IMR-90 (cell line): Measurements from ENCODE around the gene KCNQ1. TPM values are rescaled to one million over a fixed set of nuclear protein-coding genes. Genes with fewer than 3 reads are reported as not detected.

Source experiments
- ATAC-seq: fragments of 200-7000 bp; cut with Tn5 transposase; 2 replicates; pipeline ENCODE4 v1.9.1; 2020; ENCODE audit warnings: low read depth, mild to moderate bottlenecking, moderate library complexity
- BruUV-seq: library from RNA; stranded (reverse); fragments of 400-500 nt; replicated peaks from 2 replicates; lab custom pipeline; 2021; lab: Mats Ljungman, UMichigan
- CTCF ChIA-PET: fragments of 300-600 bp; formaldehyde crosslinking; extraction: SDS; loops from one replicate; lab custom pipeline; 2021; ENCODE audit warnings: antibody characterized with exemption; lab: Yijun Ruan, JAX
- POLR2A ChIA-PET: fragments of 300-600 bp; sonication (Branson Sonifier 250); formaldehyde crosslinking; loops from one replicate; lab custom pipeline; 2022; ENCODE audit warnings: antibody characterized with exemption; ENCODE audit not compliant: unreplicated experiment; lab: Charles Lee
- DNase-seq: peaks from one replicate; pipeline ENCODE4 v3.0.0; 2013
- H2AFZ ChIP-seq: replicated peaks from 2 replicates; pipeline ENCODE3; 2013; ENCODE audit warnings: low read length, mild to moderate bottlenecking; ENCODE audit not compliant: poor library complexity
- H2AK5ac ChIP-seq: 2 replicates; pipeline ENCODE4 v1.6.1; 2013; ENCODE audit warnings: low read depth, low read length, inconsistent platforms
- H2AK9ac ChIP-seq: replicated peaks from 2 replicates; pipeline ENCODE3; 2013; ENCODE audit warnings: mild to moderate bottlenecking, low read depth, low read length, moderate library complexity; ENCODE audit not compliant: poor library complexity
- H2BK120ac ChIP-seq: 2 replicates; pipeline ENCODE4 v1.6.1; 2013; ENCODE audit warnings: low read depth, low read length, inconsistent platforms
- H2BK15ac ChIP-seq: 3 replicates; pipeline ENCODE4 v1.6.1; 2013; ENCODE audit warnings: low read depth, low read length, inconsistent platforms
- H2BK20ac ChIP-seq: 2 replicates; pipeline ENCODE4 v1.6.1; 2013; ENCODE audit warnings: low read depth, mild to moderate bottlenecking, inconsistent platforms, low read length, moderate library complexity
- H2BK5ac ChIP-seq: 2 replicates; pipeline ENCODE4 v1.6.1; 2013; ENCODE audit warnings: mild to moderate bottlenecking, low read depth, low read length, inconsistent platforms; ENCODE audit not compliant: poor library complexity, severe bottlenecking
- H3K14ac ChIP-seq: replicated peaks from 2 replicates; pipeline ENCODE4 v1.6.1; 2013; ENCODE audit warnings: low read depth, low read length, inconsistent platforms
- H3K18ac ChIP-seq: 2 replicates; pipeline ENCODE4 v1.6.1; 2013; ENCODE audit warnings: low read depth, low read length, control low read depth
- H3K23ac ChIP-seq: 2 replicates; pipeline ENCODE4 v1.6.1; 2013; ENCODE audit warnings: low read depth, low read length, inconsistent platforms
- H3K27ac ChIP-seq: 2 replicates; pipeline ENCODE4 v1.5.1; 2013; ENCODE audit warnings: mild to moderate bottlenecking, control low read depth, low read length; ENCODE audit not compliant: insufficient read depth
- H3K27me3 ChIP-seq: 2 replicates; pipeline ENCODE4 v1.6.1; 2013; ENCODE audit warnings: low read length; ENCODE audit not compliant: control insufficient read depth, insufficient read depth
- H3K36me3 ChIP-seq: 2 replicates; pipeline ENCODE4 v1.6.1; 2013; ENCODE audit warnings: low read length, mixed read lengths; ENCODE audit not compliant: control insufficient read depth, insufficient read depth
- H3K4ac ChIP-seq: 2 replicates; pipeline ENCODE4 v1.6.1; 2013; ENCODE audit warnings: low read depth, low read length, inconsistent platforms
- H3K4me1 ChIP-seq: 2 replicates; pipeline ENCODE4 v1.6.1; 2013; ENCODE audit warnings: low read length, mixed read lengths; ENCODE audit not compliant: control insufficient read depth, insufficient read depth
- H3K4me2 ChIP-seq: 2 replicates; pipeline ENCODE4 v1.6.1; 2013; ENCODE audit warnings: low read depth, mild to moderate bottlenecking, control low read depth, low read length, moderate library complexity
- H3K4me3 ChIP-seq: 2 replicates; pipeline ENCODE4 v1.5.1; 2013; ENCODE audit warnings: low read depth, mild to moderate bottlenecking, control low read depth, low read length, moderate library complexity; ENCODE audit not compliant: insufficient read depth
- H3K56ac ChIP-seq: 2 replicates; pipeline ENCODE4 v1.6.1; 2013; ENCODE audit warnings: low read length, inconsistent platforms; ENCODE audit not compliant: insufficient read depth; ENCODE audit errors: extremely low read depth
- H3K79me1 ChIP-seq, 2 experiments: 2 replicates each; pipeline ENCODE4 v1.6.1; 2013; ENCODE audit warnings: low read length in 2 of 2, inconsistent platforms in 1 of 2, low read depth in 1 of 2
- H3K9ac ChIP-seq: 2 replicates; pipeline ENCODE4 v1.6.1; 2013; ENCODE audit warnings: low read depth, low read length, control low read depth
- H3K9me1 ChIP-seq: 2 replicates; pipeline ENCODE4 v1.6.1; 2013; ENCODE audit warnings: low read length, inconsistent platforms; ENCODE audit not compliant: insufficient read depth
- H3K9me3 ChIP-seq: 2 replicates; pipeline ENCODE4 v1.6.1; 2013; ENCODE audit warnings: low read length; ENCODE audit not compliant: control insufficient read depth, insufficient read depth
- H4K20me1 ChIP-seq: 2 replicates; pipeline ENCODE4 v1.6.1; 2013; ENCODE audit warnings: low read length, inconsistent platforms; ENCODE audit not compliant: insufficient read depth
- H4K5ac ChIP-seq: 2 replicates; pipeline ENCODE4 v1.6.1; 2013; ENCODE audit warnings: mild to moderate bottlenecking, low read depth, low read length, control low read depth
- H4K8ac ChIP-seq, 2 experiments: 2 replicates each; pipeline ENCODE4 v1.6.1; 2013; ENCODE audit warnings: low read depth in 2 of 2, low read length in 2 of 2, control low read depth in 1 of 2, inconsistent platforms in 1 of 2
- H4K91ac ChIP-seq: 2 replicates; pipeline ENCODE4 v1.6.1; 2013; ENCODE audit warnings: low read depth, low read length, inconsistent platforms; ENCODE audit not compliant: insufficient read depth
- BHLHE40 ChIP-seq: fragments of 150-350 bp; IDR thresholded peaks from 2 replicates; pipeline ENCODE4 v1.6.1; 2016; ENCODE audit warnings: mild to moderate bottlenecking, low read depth, low read length
- CEBPB ChIP-seq: IDR thresholded peaks from 2 replicates; pipeline ENCODE4 v1.6.1; 2012; ENCODE audit warnings: low read depth, low read length, improper control_type of control experiment
- CHD1 ChIP-seq: IDR thresholded peaks from 2 replicates; pipeline ENCODE4 v1.6.1; 2012; ENCODE audit warnings: low read depth, low read length, improper control_type of control experiment
- ELK1 ChIP-seq: fragments of 150-350 bp; IDR thresholded peaks from 2 replicates; pipeline ENCODE4 v1.6.1; 2016; ENCODE audit warnings: low read depth, mild to moderate bottlenecking, low read length, moderate library complexity, borderline replicate concordance
- FOS ChIP-seq: fragments of 150-350 bp; IDR thresholded peaks from 2 replicates; pipeline ENCODE4 v1.6.1; 2016; ENCODE audit warnings: low read depth, low read length
- MAFK ChIP-seq: IDR thresholded peaks from 2 replicates; pipeline ENCODE4 v1.6.1; 2012; ENCODE audit warnings: low read depth, low read length, improper control_type of control experiment
- MAZ ChIP-seq: IDR thresholded peaks from 2 replicates; pipeline ENCODE4 v1.6.1; 2012; ENCODE audit warnings: low read depth, mild to moderate bottlenecking, low read length, improper control_type of control experiment, moderate library complexity, borderline replicate concordance
- MXI1 ChIP-seq: IDR thresholded peaks from 2 replicates; pipeline ENCODE4 v1.6.1; 2012; ENCODE audit warnings: low read depth, mild to moderate bottlenecking, low read length, moderate library complexity, borderline replicate concordance
- NFE2L2 ChIP-seq: fragments of 150-350 bp; IDR thresholded peaks from 2 replicates; pipeline ENCODE4 v1.6.1; 2016; ENCODE audit warnings: low read depth, mild to moderate bottlenecking, low read length
- POLR2A ChIP-seq: IDR thresholded peaks from 2 replicates; pipeline ENCODE4 v1.6.1; 2012; ENCODE audit warnings: mild to moderate bottlenecking, low read depth, low read length
- RAD21 ChIP-seq: IDR thresholded peaks from 2 replicates; pipeline ENCODE4 v1.6.1; 2012; ENCODE audit warnings: low read length, improper control_type of control experiment
- RCOR1 ChIP-seq: IDR thresholded peaks from 2 replicates; pipeline ENCODE4 v1.6.1; 2012; ENCODE audit warnings: mild to moderate bottlenecking, low read length, improper control_type of control experiment; ENCODE audit not compliant: insufficient replicate concordance
- RFX5 ChIP-seq: IDR thresholded peaks from 2 replicates; pipeline ENCODE4 v1.8.0; 2012; ENCODE audit warnings: low read depth, mild to moderate bottlenecking, low read length, moderate library complexity
- SMC3 ChIP-seq: fragments of 150-350 bp; IDR thresholded peaks from 2 replicates; pipeline ENCODE4 v1.6.1; 2016; ENCODE audit warnings: low read depth, mild to moderate bottlenecking, antibody characterized with exemption, low read length, moderate library complexity
- USF2 ChIP-seq: fragments of 150-350 bp; IDR thresholded peaks from 2 replicates; pipeline ENCODE4 v1.6.1; 2017; ENCODE audit warnings: mild to moderate bottlenecking, antibody characterized with exemption, low read length, low read depth
- WGBS, 2 experiments: methylation state at CpG; one replicate each; pipeline versions ENCODE4 v1.1.5 to v1.1.7; 2013; ENCODE audit warnings: missing lambda C conversion rate in 2 of 2; ENCODE audit not compliant: insufficient read length in 1 of 2; ENCODE audit errors: extremely low coverage in 2 of 2; 5-methylcytosine and 5-hydroxymethylcytosine counted together
- dilution Hi-C: fragments of 300-500 bp; cut with HindIII; formaldehyde crosslinking; loops from one replicate; pipeline ENCODE4 v1.14.3; 2018; ENCODE audit warnings: low sequenced_read_pairs; ENCODE audit not compliant: unreplicated experiment
- in situ Hi-C: fragments of 300-500 bp; cut with MboI; formaldehyde crosslinking; loops from 3 replicates; pipeline ENCODE4 v1.14.3; 2019; ENCODE audit warnings: low sequenced_read_pairs, inconsistent platforms, mixed read lengths
- intact Hi-C: fragments of 100-400 bp; cut with micrococcal nuclease; formaldehyde crosslinking; loops from 2 replicates; pipeline ENCODE4 v1.10.0; 2022
- polyA plus RNA-seq, 3 experiments: library from polyadenylated mRNA; depleted of rRNA; stranded (reverse); fragments of >200 nt; gene quantifications; 2 replicates each; pipeline ENCODE4 v1.2.3, GENCODE V29; 2012; ENCODE audit warnings: low replicate concordance in 1 of 3
- total RNA-seq: library from RNA; depleted of rRNA; stranded (reverse); fragments of >200 nt; gene quantifications from 2 replicates; pipeline ENCODE4 v1.2.3, GENCODE V29; 2012
- TF ChIP-seq, protein P1 (sequence below): conservative IDR thresholded peaks from 2 replicates; pipeline ENCODE4 v1.5.1; 2012; ENCODE audit warnings: mild to moderate bottlenecking, low read depth, low read length, improper control_type of control experiment

KCNQ1 gene
- total and polyA plus RNA-seq, 2 of the 4 experiments (the other 2 are of a cell fraction), result 0.07 TPM; not detected in 1

DNA sequence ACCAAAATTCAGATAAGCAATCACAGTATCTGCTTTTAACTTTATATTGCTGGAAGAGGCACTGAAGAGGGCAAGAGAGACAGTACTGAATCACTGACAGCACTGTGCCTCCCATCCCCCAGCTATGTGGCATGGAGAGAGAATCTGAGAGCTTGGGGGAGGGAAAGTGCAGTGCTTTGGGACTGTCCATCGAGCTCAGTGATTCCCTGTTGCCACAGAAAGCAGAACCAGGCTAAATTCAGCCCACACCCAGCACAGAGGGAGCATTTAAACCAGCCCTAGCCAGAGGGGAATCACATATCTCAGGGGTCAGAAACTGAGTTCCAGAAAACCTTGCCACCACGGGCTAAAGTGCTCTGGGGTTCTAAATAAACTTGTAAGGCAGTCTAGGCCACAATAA, 44.3 kb downstream of the KCNQ1 start:
- Histone ChIP-seq H3K4me3 (no peak overlapping the region), H3K79me1 (no peaks in the 10 kb centered on the region), H2BK15ac (no peak overlapping the region), H4K20me1 (no peaks in the 10 kb centered on the region), H3K4me2 (no peak overlapping the region), H3K27ac (no peak overlapping the region), H3K14ac (no peak overlapping the region), H3K18ac (no peak overlapping the region), H2AFZ (no peak overlapping the region), H4K91ac (no peak overlapping the region), H2AK5ac (no peak overlapping the region), H3K27me3 (peaks cover 5% of the 10 kb centered on the region), H3K23ac (no peak overlapping the region), H3K36me3 (no peaks in the 10 kb centered on the region), H3K9ac (no peak overlapping the region), H3K4ac (no peak overlapping the region), H3K56ac (no peak overlapping the region), H2BK20ac (no peak overlapping the region), H2BK120ac (no peak overlapping the region), H3K9me3 (peaks cover 7% of the 10 kb centered on the region; the same call in 1 of the 2 replicates), H3K9me1 (no peaks in the 10 kb centered on the region), H4K8ac (no peak overlapping the region), H2BK5ac (no peak overlapping the region), H4K5ac (no peak overlapping the region), H2AK9ac (no peak overlapping the region), H3K4me1 (no peaks in the 10 kb centered on the region)
- POLR2A ChIA-PET, result no interaction called here
- dilution Hi-C loops (no loop called here), in situ Hi-C loops (no loop called here), intact Hi-C loops (no loop called here)
- TF ChIP-seq POLR2A, result no peak
- TF ChIP-seq RFX5, result no peak
- no peak for TF ChIP-seq ELK1
- TF ChIP-seq MAZ, result no peak
- TF ChIP-seq NFE2L2, result no peak
- no peak for TF ChIP-seq CHD1
- TF ChIP-seq MAFK, result no peak
- no peak for TF ChIP-seq RCOR1
- TF ChIP-seq MXI1, result no peak
- TF ChIP-seq SMC3, result no peak
- no peak for TF ChIP-seq USF2
- TF ChIP-seq, protein P1, sequence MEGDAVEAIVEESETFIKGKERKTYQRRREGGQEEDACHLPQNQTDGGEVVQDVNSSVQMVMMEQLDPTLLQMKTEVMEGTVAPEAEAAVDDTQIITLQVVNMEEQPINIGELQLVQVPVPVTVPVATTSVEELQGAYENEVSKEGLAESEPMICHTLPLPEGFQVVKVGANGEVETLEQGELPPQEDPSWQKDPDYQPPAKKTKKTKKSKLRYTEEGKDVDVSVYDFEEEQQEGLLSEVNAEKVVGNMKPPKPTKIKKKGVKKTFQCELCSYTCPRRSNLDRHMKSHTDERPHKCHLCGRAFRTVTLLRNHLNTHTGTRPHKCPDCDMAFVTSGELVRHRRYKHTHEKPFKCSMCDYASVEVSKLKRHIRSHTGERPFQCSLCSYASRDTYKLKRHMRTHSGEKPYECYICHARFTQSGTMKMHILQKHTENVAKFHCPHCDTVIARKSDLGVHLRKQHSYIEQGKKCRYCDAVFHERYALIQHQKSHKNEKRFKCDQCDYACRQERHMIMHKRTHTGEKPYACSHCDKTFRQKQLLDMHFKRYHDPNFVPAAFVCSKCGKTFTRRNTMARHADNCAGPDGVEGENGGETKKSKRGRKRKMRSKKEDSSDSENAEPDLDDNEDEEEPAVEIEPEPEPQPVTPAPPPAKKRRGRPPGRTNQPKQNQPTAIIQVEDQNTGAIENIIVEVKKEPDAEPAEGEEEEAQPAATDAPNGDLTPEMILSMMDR, result no peak
- no peak for TF ChIP-seq FOS
- TF ChIP-seq BHLHE40, result no peak
- TF ChIP-seq RAD21, result no peak
- no peak for TF ChIP-seq CEBPB
- CTCF ChIA-PET, result no interaction called here
- no peak for ATAC-seq
- WGBS, 2 experiments, result no CpG with 5 or more reads among the region's 2 CpGs
- BruUV-seq, result no TSS peak
- DNase-seq, result no peak
